Left renal cortex interstitium (tissue), 4 donors: Measurements from ENCODE around the gene PDIK1L. TPM values are rescaled to one million over a fixed set of nuclear protein-coding genes. Genes with fewer than 3 reads are reported as not detected.

ENCODE experiments used
- DNase-seq, 4 donors: peaks; one replicate each; pipeline ENCODE4 v3.0.0-alpha.2; 2013; ENCODE audit warnings: low read depth in 4 of 4, low spot score in 2 of 4, missing footprints in 1 of 4
- polyA plus RNA-seq, 4 donors: library from polyadenylated mRNA; unstranded; fragments of 120-200 nt; gene quantifications; one replicate each; pipeline ENCODE4 v1.2.1, GENCODE V29; 2013; ENCODE audit not compliant: insufficient read length in 4 of 4

PDIK1L gene
- polyA plus RNA-seq, 4 donors = 17.3 to 20.6 (median 19.5) TPM

DNA sequence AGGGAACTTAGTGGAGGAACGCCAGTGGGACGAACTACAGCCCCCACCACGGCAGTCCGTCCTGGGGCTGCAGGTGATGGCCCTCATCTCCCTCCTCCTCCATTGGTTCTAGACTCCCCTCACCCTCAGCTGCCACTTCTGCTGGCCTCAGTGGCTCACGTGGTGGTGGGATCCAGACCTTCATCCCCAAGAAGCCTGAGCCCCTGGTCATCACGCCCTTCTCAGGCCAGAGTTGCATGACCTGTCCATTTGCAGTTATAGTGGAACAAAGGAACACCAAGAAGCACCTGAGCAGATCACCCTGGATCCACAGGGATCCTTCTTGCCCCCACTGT lies 34.3 kb downstream of the PDIK1L start:
- DNase-seq = no peak

- no peak for DNase-seq
Observed at GRCh38 chr1:26148887-26149286, 37.3 kb downstream of the PDIK1L start.

- DNase-seq = no peak
Observed at GRCh38 chr1:26153966-26154532, 42.4 kb downstream of the PDIK1L start.

DNA sequence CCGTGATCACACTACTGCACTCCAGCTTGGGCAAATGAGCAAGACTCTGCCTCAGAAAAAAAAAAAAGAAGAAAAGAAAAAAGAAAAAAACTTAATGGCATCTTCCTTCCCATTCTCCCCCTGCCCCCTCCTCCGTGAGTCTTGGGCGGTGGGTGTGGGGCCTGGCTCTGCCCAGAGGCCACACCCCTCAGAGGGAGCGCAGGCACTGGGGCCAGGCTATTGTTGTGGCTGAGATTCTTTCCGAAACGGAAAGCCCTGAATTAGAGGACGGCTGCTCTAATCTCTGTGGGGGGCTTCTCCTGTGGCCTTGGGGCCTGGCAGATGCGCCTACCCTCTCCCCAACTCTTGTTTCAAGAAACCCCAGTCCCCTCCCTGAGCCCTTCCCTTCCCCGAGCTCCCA lies 43.1 kb downstream of the PDIK1L start:
- no peak for DNase-seq

DNA sequence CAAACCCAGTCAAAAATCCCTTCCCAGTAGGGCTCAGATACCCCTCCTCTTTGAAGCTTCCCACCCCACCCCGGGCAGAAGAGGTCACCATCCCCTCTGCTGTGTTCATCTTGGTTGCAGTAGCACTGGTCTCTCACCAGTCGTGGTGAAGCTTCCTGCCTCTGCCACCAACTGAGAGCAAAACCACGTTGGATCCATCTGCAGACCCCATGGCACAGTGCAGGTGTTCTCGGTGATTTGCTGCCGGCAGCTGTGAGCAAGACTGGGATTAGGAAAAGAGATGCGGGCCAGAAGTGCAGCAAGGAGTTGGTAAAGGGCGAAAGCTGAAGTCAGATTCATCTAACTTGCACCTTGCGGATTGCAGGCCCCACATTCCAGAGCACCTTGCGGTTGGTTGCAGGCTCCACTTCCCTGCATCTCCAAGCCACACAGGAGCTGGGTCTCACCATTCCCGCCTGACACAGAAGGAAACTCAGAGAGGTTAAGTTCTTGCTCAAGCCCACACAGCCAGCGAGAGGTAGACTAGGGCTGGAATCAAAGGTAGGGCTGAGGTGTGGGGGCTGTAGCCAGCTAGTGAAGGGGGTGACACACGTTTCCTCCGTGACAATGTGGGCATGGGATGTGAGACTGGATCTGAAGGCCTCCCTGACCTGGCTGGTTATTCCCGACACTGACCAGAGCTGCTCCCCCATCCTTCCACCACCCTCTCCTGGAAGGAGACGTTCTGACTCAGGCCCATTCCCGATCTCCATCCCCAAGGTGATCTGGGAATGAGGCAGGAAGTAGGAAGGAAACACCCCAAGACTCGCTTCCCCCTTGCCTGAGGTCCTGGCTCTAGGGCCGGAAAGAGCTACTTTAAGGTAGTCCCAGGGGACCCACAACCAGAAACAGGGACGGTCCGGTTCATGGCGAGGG lies 44.0 kb downstream of the PDIK1L start:
- DNase-seq = no peak

GRCh38 chr1:26156285-26157038 lies 44.8 kb downstream of the PDIK1L start:
- no peak for DNase-seq

GRCh38 chr1:26158271-26158907 lies 46.8 kb downstream of the PDIK1L start:
- no peak for DNase-seq

GRCh38 chr1:26158908-26159742 lies 47.5 kb downstream of the PDIK1L start, which contains the start of gene FAM110D:
Gene FAM110D, plus strand, starts transcription at chr1:26159079. Its CDS starts 2,213 bp downstream, at chr1:26161292.
- DNase-seq = no peak

- no peak for DNase-seq
Observed at GRCh38 chr1:26159743-26160039, 48.1 kb downstream of the PDIK1L start.

DNA sequence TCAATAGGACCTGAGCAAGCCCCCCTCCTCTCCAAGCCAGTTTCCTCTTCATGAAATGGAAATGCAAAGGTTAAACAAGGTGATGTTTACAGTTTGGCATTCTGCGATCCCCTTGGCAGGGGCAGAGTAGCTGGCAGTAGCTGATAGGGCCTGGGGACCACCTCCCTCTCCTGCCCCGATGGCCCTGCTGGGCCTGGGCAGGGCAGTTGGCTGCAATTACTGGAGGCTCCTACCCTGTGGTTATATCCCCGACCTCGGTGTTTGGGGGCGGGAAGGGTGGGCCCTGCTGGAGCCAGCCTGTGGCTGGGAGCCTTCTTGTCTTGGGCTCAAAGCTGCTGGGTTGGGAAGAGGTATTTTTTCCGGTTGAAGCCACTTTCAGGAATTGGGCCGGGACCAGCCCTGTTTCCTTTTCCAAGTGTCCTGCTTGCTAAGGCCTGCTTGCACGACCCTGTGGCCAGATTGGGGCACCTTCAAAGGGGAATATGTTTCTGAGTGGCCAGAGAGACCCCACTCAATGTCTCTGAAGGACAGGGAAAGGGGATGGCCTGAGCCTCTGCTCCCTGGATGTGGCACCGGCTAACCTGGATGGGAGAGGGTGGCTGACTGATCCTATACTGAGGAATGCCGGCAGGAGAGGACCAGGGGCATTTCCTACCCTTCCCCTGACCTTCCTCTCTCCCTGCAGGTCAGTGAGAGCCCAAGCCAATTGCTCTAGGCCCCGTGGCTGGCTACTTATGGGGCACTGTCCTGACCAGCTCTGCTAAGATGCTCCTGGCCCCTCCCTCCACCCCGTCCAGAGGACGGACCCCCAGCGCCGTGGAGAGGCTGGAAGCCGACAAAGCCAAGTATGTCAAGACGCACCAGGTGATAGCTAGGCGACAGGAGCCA lies 49.1 kb downstream of the PDIK1L start:
- DNase-seq = no peak

DNA sequence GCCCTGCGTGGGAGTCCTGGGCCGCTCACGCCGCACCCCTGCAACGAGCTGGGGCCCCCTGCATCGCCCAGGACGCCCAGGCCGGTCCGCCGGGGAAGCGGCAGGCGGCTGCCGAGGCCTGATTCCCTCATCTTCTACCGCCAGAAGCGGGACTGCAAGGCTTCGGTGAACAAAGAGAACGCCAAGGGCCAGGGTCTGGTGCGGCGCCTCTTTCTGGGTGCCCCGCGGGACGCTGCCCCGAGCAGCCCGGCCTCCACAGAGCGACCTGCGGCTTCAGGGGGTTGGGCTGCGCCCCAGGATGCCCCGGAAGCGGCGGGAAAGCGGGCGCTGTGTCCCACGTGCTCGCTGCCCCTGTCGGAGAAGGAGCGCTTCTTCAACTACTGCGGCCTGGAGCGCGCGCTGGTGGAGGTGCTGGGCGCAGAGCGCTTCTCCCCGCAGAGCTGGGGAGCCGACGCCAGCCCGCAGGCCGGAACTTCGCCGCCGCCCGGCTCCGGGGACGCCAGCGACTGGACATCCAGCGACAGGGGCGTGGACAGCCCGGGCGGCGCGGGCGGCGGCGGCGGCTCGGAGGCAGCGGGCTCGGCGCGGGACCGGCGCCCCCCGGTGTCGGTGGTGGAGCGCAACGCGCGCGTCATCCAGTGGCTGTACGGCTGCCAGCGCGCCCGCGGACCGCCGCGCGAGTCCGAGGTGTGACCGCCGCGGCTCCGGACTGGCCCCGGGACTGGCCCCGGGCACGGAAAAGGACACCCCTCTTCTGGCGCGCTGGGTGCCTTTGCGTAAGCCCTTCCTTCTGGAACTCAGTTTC lies 50.0 kb downstream of the PDIK1L start:
- no peak for DNase-seq

DNA sequence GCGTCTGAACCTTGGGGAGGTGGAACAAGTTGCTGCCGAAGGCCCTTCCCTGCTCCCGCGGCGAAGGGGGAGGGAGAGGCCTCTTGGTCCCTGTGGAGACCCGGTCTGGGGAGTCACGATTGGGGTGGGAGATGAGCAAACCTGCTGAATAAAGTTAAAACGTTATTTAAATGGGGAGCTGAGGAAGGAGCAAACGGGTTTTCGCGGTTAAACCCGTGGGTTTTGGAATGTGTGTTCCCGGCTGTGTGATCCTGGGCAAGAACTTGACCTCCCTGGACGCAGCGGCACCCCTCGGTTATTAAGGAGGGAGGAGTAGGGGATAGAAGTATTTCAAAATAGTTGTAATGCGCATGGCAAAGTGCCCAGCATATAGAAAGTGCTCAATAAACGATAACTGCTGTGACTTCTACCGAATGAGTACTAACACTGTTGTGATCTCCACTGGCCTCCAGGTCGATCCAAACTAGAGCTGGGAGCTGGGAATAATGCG lies 50.6 kb downstream of the PDIK1L start:
- no peak for DNase-seq

- no peak for DNase-seq
Observed at GRCh38 chr1:26163684-26164035, 52.0 kb downstream of the PDIK1L start.

DNA sequence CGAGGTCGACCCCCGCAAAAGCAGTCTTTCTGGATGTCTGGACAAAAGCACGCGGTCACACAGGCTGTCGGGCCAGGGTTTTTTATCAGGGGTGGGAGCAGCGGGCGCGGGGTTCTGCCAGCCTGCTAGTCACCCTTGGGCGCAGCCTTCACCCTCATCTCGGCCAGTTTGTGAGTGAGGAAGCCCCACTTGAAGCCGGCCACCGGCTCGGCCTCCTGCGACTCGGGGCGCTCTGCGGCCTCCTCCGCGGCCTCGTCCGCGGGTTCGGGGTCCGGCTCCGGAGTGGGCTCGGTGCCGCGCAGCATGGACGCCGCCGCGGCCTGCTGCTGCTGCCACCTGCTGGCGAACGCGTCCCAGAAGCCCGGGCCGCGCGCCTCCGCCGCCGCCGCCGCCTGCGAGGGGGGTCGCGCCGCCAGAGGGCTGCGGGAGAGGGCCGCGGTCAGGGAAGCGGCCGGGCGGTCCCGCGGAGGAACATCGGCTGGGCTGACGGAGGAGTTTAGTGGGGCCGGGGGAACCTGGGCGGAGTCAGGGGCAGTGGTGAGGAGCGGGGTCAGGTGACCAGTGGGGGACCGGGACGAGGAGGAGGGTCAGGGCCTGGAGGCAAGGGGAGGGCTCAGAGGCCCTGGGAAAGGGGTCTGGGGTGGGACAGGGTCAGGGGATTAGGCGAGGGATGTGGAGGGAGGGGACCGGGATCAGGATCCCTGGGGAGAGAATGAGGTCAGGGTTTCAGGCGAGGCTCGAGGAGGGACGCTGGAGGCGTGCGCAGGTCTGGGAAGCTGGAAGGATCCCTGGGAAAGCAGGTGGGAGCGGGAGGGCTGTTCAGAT lies 52.6 kb downstream of the PDIK1L start:
- no peak for DNase-seq

GRCh38 chr1:26164861-26165842 lies 53.5 kb downstream of the PDIK1L start:
- no peak for DNase-seq

DNA sequence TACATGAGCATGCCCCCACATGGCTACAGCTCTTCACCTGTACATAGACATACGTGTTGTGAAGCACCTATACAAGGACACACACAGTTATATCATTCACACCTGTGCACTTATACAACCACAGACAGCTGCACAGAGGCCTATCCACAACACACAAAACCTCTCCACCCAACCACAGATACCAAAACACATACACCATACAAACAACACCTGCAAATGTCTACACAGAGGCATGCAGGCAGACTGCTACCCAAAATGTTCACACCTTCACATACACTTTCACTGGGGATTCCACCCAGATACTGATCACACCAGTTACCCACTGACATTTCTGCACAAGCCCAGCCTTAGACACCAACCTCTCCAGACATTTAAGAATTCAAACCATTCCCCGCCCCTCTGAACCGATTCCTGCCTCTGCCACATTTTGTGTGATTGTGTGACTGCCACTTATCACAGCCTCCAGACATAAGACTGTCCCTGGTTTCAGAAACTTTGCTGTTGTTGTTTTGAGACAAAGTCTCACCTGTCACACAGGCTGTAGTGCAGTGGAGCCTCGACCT lies 55.2 kb downstream of the PDIK1L start:
- no peak for DNase-seq
